Activated naive CD4-positive, alpha-beta T cell treated with anti-CD3 and anti-CD28 coated beads, Interleukin-2, amount 50 U/mL, for 72 hours (primary cell): ENCODE data around the gene ABCC8. TPM values are rescaled to one million over a fixed set of nuclear protein-coding genes. Genes with fewer than 3 reads are reported as not detected.

Source experiments
- ATAC-seq, 2 donors: fragments of 150-1000 bp; cut with Tn5 transposase; 2 replicates each; pipeline ENCODE4 v1.10.0; 2021; ENCODE audit warnings: mild to moderate bottlenecking in 2 of 2, moderate library complexity in 2 of 2
- DNase-seq, 2 donors: peaks; one replicate each; pipeline ENCODE4 v3.0.0; 2021 to 2022; ENCODE audit warnings: low spot score in 2 of 2
- H3K27ac Mint-ChIP-seq, 2 donors: one replicate each; pipeline ENCODE4 v1.8.0; 2022; ENCODE audit warnings: mild to moderate bottlenecking in 2 of 2, mixed read lengths in 2 of 2
- H3K36me3 Mint-ChIP-seq, 2 donors: one replicate each; pipeline ENCODE4 v1.8.0; 2022; ENCODE audit warnings: mixed read lengths in 2 of 2
- H3K9me3 Mint-ChIP-seq, 2 donors: one replicate each; pipeline ENCODE4 v1.8.0; 2022; ENCODE audit warnings: mixed read lengths in 2 of 2
- total RNA-seq, 2 donors: library from RNA; stranded (reverse); gene quantifications; one replicate each; pipeline ENCODE4 v1.2.3, GENCODE V29; 2022

Gene ABCC8
- total RNA-seq, 2 donors from 2014 or later: not detected

GRCh38 chr11:17406082-17406817 lies 70.4 kb downstream of the ABCC8 start:
- ATAC-seq: no peak
- no peak for DNase-seq
- Mint-ChIP-seq H3K9me3 (no peaks in the 10 kb centered on the region), H3K27ac (no peak overlapping the region), H3K36me3 (no peaks in the 10 kb centered on the region)

DNA sequence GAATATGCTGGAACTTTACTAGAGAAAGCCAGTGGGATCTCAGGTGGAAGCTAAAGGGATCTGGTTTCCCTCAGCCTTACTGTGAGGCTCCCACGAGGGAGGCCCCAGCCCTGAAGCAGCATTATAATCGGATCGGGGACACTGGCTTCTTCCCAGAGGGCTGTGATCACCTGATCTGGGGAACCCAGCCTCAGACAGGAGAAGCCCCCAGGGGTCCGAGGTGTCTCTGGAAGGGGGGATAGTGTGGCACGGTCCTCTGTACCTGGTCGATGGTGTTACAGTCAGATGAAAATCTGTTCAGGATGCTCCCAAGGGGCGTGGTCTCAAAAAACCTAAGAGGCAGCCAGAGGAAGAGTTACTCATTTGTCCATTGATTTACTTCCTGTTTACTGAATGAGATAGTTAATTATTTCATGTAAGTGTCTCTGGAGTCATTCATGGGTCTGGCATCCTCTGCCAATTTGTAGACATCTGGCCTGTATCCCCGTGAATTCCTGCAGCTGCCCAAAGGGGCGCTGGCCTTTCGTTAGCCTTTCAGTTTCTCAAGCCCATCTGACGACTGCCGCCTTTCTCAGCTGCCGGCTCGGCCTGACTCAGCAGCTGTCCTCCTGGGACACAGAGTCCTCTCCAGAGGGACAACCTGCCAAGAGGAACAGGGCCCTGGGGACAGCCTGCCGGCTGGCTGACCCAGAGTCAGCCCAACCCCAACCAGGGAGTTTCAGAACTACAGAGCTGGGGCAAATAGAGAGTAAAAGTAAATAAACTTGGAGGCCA lies 71.2 kb downstream of the ABCC8 start:
- DNase-seq: no peak
- Mint-ChIP-seq H3K27ac (no peak overlapping the region), H3K9me3 (no peaks in the 10 kb centered on the region), H3K36me3 (no peaks in the 10 kb centered on the region)
- ATAC-seq: no peak

DNA sequence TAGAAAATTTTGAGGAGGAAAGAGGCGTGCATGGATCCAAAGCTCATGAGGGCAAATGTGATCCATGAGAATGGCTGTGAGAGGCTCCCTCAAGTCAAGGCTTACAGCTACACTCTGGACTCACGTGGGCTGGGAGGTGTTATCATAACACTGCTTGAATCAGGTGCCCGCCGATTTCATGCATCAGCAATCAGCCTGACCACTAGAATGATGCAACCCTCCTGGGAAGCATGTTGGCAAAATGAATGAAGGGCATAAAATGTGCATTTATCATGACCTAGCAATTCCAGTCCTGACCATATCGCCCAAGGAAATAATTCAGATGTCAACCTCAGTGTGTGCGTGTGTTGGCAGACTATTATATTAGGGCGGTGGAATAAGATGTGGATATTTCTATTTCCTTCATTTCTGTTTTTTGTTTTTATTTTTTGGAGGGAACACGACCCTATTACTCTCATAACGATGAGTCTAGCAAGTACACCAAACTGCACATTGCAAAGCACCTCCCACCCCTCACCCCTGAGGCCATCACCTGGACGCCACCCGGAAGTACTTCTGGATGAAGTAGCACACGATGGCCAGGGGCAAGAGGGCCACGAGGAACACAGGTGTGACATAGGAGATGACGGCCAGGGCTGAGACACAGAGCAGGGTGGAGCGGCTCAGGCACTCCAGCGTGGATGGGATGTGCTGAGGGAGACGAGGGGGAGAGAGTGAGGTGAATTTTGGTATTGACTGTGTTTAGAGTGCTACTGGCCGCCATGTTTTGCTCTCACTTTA lies 72.5 kb downstream of the ABCC8 start:
- DNase-seq (no peak), ATAC-seq (no peak)
- Mint-ChIP-seq H3K9me3 (no peaks in the 10 kb centered on the region), H3K27ac (no peak overlapping the region), H3K36me3 (no peaks in the 10 kb centered on the region)

- no peaks in the 10 kb centered on the region for H3K9me3 Mint-ChIP-seq
- ATAC-seq (no peak), DNase-seq (no peak)
- H3K36me3 Mint-ChIP-seq: no peaks in the 10 kb centered on the region
- no peak overlapping the region for H3K27ac Mint-ChIP-seq
Measured at GRCh38 chr11:17402486-17402885, 74.2 kb downstream of the ABCC8 start.

DNA sequence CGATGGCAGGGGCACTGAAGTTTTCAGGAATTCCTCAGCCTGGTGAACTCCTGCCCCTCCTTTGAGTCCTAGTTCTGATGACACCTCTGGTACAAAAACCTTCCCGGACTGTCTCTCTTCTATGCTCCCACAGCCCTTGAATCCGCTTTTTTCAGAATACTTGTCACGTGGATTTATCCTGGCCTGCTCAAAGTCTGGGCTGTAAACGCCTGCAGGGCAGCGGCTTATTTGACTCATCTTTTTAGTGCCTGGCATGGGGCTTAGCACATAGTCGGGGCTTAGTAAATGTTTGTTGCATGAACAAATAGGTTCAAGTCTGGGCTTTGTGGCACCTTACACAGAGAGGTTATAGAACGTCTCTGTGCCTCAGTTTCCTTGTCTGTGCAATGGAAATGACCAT lies 74.8 kb downstream of the ABCC8 start:
- Mint-ChIP-seq H3K27ac (no peak overlapping the region), H3K9me3 (no peaks in the 10 kb centered on the region), H3K36me3 (no peaks in the 10 kb centered on the region)
- DNase-seq (no peak), ATAC-seq (no peak)

- ATAC-seq: no peak
- H3K9me3 Mint-ChIP-seq: no peaks in the 10 kb centered on the region
- H3K36me3 Mint-ChIP-seq: no peaks in the 10 kb centered on the region
- H3K27ac Mint-ChIP-seq: no peak overlapping the region
- no peak for DNase-seq
Measured at GRCh38 chr11:17401316-17401715, 75.3 kb downstream of the ABCC8 start.

GRCh38 chr11:17400048-17400775 lies 76.4 kb downstream of the ABCC8 start:
- H3K27ac Mint-ChIP-seq: no peak overlapping the region
- no peak for DNase-seq
- H3K36me3 Mint-ChIP-seq: no peaks in the 10 kb centered on the region
- no peaks in the 10 kb centered on the region for H3K9me3 Mint-ChIP-seq
- no peak for ATAC-seq

- H3K27ac Mint-ChIP-seq: no peak overlapping the region
- no peaks in the 10 kb centered on the region for H3K36me3 Mint-ChIP-seq
- H3K9me3 Mint-ChIP-seq: no peaks in the 10 kb centered on the region
- DNase-seq (no peak), ATAC-seq (no peak)
Measured at GRCh38 chr11:17399236-17399635, 77.4 kb downstream of the ABCC8 start.

DNA sequence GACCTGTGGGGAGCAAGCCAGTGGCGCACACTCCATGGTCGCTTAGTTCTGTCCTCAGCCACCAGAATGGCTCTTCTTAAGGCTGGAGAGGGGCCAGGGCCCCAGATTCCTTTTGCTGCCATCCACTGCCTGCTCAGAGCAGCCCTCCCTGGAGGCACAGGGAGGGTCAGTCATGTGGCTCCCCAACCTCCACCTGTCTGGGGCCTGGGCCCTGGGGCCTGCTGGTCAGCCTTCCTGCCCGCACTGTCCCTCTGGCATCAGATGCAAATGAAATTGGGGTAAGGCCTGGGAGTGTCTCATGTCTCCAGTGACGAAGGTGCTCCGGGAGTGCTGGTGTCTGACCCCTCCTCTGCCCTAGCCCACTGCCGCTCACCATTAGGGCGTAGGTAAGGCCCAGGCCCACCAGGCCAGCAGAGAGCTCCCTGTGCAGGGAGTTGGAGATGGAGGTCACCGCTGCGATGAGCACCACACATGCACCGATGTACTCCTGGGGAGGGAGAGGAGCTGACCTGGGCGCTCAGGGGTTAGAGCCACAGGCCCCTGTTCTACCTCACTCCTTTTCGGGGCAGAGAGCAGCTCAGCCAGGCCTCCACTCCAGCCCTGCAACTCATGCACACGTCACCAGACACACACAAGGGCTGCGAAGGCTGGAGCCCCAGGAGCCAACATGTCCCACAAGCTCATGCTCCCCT lies 79.2 kb downstream of the ABCC8 start:
- no peak overlapping the region for H3K27ac Mint-ChIP-seq
- DNase-seq (no peak), ATAC-seq (no peak)
- H3K36me3 Mint-ChIP-seq: no peaks in the 10 kb centered on the region
- H3K9me3 Mint-ChIP-seq: no peaks in the 10 kb centered on the region

DNA sequence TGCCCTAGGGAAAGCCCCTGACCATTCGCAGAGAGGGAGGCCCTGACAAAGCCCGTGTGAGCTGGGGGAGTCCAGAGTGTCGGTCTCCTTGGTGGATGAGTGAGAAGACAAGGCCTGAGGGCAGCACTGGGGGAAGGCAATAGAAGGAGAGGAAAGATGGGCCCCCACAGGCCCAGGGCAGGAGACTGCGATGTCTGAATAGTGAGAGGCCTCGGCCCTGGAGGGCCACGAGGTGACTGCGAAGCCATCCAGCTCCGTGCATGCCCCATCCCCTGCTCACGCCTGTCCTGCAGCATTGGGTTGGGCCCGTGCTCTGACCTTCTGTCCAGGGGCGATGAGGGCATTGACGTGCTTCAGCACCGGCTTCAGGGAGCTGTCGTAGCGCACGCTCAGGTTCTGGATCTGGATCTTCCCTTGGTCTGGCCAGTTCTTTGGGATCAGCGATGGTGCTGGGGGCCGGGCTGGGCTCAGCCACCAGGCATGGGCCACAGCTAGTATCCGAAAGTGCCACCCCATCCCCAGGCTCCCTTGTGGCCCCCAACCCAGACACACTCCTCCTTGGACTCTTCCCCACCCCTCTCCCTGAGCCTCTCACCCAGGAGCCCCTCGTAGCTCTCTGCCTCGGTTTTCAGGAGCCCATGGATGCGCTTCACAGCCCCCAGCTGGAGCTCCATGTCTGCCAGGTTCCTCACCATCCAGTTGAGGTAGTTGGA lies 79.9 kb downstream of the ABCC8 start:
- Mint-ChIP-seq H3K27ac (no peak overlapping the region), H3K9me3 (no peaks in the 10 kb centered on the region)

DNA sequence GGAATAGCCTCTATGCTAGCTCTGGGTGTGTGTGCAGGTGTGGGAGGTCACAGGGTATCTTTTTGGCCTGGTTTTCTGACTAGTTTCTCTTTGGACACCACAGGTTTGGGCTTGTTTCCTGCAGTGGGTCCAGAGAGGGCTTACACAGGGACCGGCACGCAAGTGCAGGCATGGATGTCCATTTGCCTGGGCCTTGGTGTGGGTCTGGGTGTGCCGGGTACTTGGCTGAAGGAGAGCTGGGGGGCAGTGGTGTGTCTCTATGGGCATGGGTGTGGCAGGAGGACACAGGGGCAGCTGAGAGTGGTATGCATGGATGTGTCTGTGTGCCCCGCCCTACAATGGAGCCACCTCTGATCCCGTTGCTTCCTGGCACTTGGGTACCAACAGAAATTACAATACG lies 80.7 kb downstream of the ABCC8 start:
- DNase-seq (no peak), ATAC-seq (no peak)
- H3K9me3 Mint-ChIP-seq: no peaks in the 10 kb centered on the region
- no peaks in the 10 kb centered on the region for H3K36me3 Mint-ChIP-seq
- no peak overlapping the region for H3K27ac Mint-ChIP-seq

More for the DNA sequence above, 79.9 kb downstream of the ABCC8 start:
- DNase-seq: no peak
- no peaks in the 10 kb centered on the region for H3K36me3 Mint-ChIP-seq
- ATAC-seq: no peak

DNA sequence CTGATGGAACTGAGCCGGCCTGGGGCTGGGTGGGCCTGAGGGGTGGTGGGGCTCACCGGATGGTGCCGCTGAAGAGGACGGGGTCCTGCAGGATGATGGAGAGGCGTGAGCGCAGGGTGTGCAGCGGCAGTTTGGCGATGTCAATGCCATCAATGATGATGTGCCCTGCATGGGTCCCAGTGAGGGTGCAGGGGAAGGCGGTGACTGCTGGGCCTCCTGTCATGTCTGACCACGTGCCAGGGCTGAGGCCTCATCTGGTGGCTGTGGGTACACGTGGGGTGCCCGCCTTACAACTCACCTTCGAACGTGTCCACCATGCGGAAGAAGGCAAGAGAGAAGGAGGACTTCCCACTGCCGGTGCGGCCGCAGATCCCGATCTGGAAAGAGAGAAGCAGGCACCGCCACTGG lies 81.1 kb downstream of the ABCC8 start:
- H3K9me3 Mint-ChIP-seq: no peaks in the 10 kb centered on the region
- no peaks in the 10 kb centered on the region for H3K36me3 Mint-ChIP-seq
- H3K27ac Mint-ChIP-seq: no peak overlapping the region
- DNase-seq (no peak), ATAC-seq (no peak)

DNA sequence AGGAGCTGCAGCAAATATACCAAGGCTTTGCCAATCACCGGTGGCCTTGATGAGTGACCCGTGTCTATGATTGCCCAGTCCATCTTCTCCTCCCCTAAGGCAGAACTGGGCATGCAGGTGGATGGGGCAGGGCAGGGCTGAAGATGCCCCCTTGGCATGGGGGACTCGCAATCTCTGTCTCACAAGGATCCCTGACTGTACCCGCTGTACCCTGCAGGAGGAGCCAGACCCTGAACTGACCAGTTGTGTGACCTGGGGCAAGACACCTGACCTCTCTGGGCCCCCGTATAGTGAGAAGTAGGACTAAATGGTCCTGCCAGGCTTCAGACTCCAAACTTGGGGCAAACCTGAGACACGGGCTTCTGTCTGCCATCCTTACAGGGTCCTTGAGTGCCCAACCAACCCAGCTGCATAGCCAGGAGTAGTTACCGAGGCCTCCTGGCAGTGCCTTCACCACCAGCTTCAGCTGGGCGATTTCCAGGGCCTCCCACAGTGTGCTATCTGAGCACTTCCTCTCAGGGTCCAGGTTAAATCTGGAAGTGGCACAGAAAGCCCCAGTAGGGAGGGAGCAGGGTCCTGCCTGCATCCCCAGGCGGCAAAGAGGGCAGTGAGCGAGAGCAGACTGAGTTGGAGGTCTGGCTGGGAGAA lies 81.8 kb downstream of the ABCC8 start:
- no peaks in the 10 kb centered on the region for H3K9me3 Mint-ChIP-seq
- H3K36me3 Mint-ChIP-seq: no peaks in the 10 kb centered on the region
- DNase-seq (no peak), ATAC-seq (no peak)
- no peak overlapping the region for H3K27ac Mint-ChIP-seq

DNA sequence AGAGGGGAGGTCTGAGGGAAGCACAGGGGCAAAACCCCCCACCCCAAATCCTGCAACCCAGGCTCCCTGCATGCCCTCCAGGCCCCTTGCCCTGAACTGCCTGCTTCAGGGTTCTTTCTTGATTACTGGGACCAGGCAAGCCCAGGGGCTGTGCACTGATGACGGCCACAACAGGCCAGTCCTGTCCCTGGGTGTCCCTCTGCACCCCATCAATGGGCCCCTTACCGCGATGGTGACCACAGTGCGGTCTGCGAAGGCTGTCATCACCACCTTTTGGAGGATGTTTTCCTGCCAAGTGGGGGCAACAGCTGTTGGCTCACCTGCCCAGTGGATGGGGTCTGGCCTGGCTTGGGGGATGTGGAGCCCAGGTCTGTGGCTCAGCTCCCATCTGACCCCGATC lies 83.2 kb downstream of the ABCC8 start:
- DNase-seq: no peak
- no peak for ATAC-seq
- no peaks in the 10 kb centered on the region for H3K9me3 Mint-ChIP-seq
- H3K27ac Mint-ChIP-seq: no peak overlapping the region
- H3K36me3 Mint-ChIP-seq: no peaks in the 10 kb centered on the region

- ATAC-seq (no peak), DNase-seq (no peak)
- no peaks in the 10 kb centered on the region for H3K36me3 Mint-ChIP-seq
- no peaks in the 10 kb centered on the region for H3K9me3 Mint-ChIP-seq
- H3K27ac Mint-ChIP-seq: no peak overlapping the region
Measured at GRCh38 chr11:17392872-17393271, 83.8 kb downstream of the ABCC8 start.
